OCI-LY3 (cell line): Measurements from ENCODE around the gene AP4M1.

Source experiments
- CTCF ChIP-seq: fragments of 200-600, 300-600 bp; sonication (generic); IDR thresholded peaks from 2 replicates; pipeline ENCODE4 v1.5.1; 2014; ENCODE audit warnings: antibody characterized with exemption, low read length, low read depth
- EZH2phosphoT487 ChIP-seq: fragments of 200-600 bp; shearing (Covaris generic); IDR thresholded peaks from 2 replicates; pipeline ENCODE4 v1.6.1; 2018; ENCODE audit warnings: antibody characterized with exemption, mixed run types, low read depth

GRCh38 chr7:100122568-100122967, 21.1 kb downstream of the AP4M1 start:
- TF ChIP-seq CTCF (no peak), EZH2phosphoT487 (no peak)
